MCF 10A (cell line): Measurements from ENCODE around the gene FAM204A. TPM values are rescaled to one million over a fixed set of nuclear protein-coding genes. Genes with fewer than 3 reads are reported as not detected.

Experiments
- BruUV-seq: library from RNA; stranded (reverse); fragments of 400-500 nt; replicated peaks from 2 replicates; lab custom pipeline; 2021; lab: Mats Ljungman, UMichigan
- CTCF ChIA-PET: fragments of 300-600 bp; sonication (Branson Sonifier 250); formaldehyde crosslinking; extraction: SDS; loops from one replicate; lab custom pipeline; 2021; ENCODE audit warnings: antibody characterized with exemption, inconsistent platforms; lab: Yijun Ruan, JAX
- POLR2A ChIA-PET: fragments of 300-600, 350-650 bp; sonication (Branson Sonifier 250); formaldehyde crosslinking; extraction: SDS; loops from one replicate; lab custom pipeline; 2020; ENCODE audit warnings: antibody characterized with exemption, inconsistent platforms; lab: Yijun Ruan, JAX
- DNase-seq: peaks from one replicate; pipeline ENCODE4 v3.0.0-alpha.2; 2018; ENCODE audit not compliant: unreplicated experiment
- H3K27ac Mint-ChIP-seq: one replicate; pipeline ENCODE4 v1.8.0; 2022; ENCODE audit warnings: mild to moderate bottlenecking, low read depth, mixed read lengths; ENCODE audit not compliant: unreplicated experiment
- H3K27me3 Mint-ChIP-seq: one replicate; pipeline ENCODE4 v1.8.0; 2022; ENCODE audit warnings: mixed read lengths; ENCODE audit not compliant: insufficient read depth, unreplicated experiment
- H3K36me3 Mint-ChIP-seq: one replicate; pipeline ENCODE4 v1.8.0; 2022; ENCODE audit warnings: mild to moderate bottlenecking, moderate library complexity, mixed read lengths; ENCODE audit not compliant: insufficient read depth, unreplicated experiment
- H3K4me1 Mint-ChIP-seq: one replicate; pipeline ENCODE4 v1.8.0; 2022; ENCODE audit warnings: mixed read lengths; ENCODE audit not compliant: insufficient read depth, unreplicated experiment
- H3K4me3 Mint-ChIP-seq: one replicate; pipeline ENCODE4 v1.8.0; 2022; ENCODE audit warnings: mild to moderate bottlenecking, moderate library complexity, mixed read lengths; ENCODE audit not compliant: unreplicated experiment
- H3K9me3 Mint-ChIP-seq: one replicate; pipeline ENCODE4 v1.8.0; 2022; ENCODE audit warnings: mixed read lengths; ENCODE audit not compliant: unreplicated experiment
- intact Hi-C: fragments of 100-400 bp; cut with micrococcal nuclease; formaldehyde crosslinking; loops from 2 replicates; pipeline ENCODE4 v1.14.1; 2022
- total RNA-seq: library from RNA; stranded (reverse); gene quantifications from 2 replicates; pipeline ENCODE4 v1.2.3, GENCODE V29; 2022
- TF ChIP-seq, protein P1 (sequence below): fragments of 200-600 bp; IDR thresholded peaks from one replicate; pipeline ENCODE4 v1.8.0; 2022; ENCODE audit warnings: antibody characterized with exemption, mild to moderate bottlenecking; ENCODE audit not compliant: unreplicated experiment

The FAM204A gene
- total RNA-seq, 1 experiment from 2014 or later: 103 TPM

DNA sequence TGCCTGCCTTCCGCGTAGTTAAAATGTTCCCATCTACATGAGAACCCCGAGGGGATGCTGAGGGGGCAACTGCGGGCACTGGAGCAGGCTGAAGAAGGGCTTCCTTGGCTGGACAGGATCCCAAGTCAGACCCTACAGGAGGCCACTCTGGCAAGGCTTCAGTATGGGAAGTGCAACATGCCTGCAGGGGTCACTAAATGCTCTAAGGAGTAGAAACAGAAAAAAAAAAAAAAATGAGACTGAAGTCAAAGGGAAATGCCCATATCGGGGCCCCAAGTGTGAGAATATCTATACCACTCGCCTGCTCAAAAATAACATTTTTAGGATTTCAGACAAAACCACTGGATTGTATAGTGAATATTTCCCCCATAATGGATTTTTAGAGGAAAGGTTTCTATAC, 33.5 kb downstream of the FAM204A start:
- DNase-seq: no peak
- H3K4me1 Mint-ChIP-seq: no peaks in the 10 kb centered on the region
- BruUV-seq: no TSS peak

DNA sequence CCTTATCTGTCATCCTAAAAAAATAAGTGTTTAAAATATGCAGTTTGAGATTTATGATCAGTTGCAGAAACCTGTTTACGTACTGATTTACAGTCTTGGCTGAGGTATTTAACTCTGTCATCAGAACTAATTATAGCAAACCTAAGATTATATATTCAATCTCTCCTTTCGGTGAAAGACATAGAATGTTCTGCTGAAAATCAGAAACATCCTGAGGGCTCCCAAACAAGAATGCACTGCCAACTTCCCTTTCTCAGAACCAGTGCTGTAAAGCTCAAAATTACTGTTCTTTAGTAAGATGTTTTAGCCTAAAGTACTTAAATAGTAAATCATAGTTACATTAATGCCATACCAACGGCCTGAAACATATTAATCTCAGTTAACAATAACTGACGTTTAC, 34.3 kb downstream of the FAM204A start:
- no TSS peak for BruUV-seq
- Mint-ChIP-seq H3K4me3 (no peak overlapping the region), H3K27ac (no peak overlapping the region), H3K27me3 (no peaks in the 10 kb centered on the region), H3K36me3 (peaks cover 62% of the 10 kb centered on the region), H3K4me1 (no peaks in the 10 kb centered on the region), H3K9me3 (no peaks in the 10 kb centered on the region)
- CTCF ChIA-PET: interaction anchor here (1.8 kb wide), 1 partner anchor 14 kb away, joined by 5 read pairs; no protein-coding TSS in a partner anchor
- TF ChIP-seq, protein P1, sequence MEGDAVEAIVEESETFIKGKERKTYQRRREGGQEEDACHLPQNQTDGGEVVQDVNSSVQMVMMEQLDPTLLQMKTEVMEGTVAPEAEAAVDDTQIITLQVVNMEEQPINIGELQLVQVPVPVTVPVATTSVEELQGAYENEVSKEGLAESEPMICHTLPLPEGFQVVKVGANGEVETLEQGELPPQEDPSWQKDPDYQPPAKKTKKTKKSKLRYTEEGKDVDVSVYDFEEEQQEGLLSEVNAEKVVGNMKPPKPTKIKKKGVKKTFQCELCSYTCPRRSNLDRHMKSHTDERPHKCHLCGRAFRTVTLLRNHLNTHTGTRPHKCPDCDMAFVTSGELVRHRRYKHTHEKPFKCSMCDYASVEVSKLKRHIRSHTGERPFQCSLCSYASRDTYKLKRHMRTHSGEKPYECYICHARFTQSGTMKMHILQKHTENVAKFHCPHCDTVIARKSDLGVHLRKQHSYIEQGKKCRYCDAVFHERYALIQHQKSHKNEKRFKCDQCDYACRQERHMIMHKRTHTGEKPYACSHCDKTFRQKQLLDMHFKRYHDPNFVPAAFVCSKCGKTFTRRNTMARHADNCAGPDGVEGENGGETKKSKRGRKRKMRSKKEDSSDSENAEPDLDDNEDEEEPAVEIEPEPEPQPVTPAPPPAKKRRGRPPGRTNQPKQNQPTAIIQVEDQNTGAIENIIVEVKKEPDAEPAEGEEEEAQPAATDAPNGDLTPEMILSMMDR: no peak
- no peak for DNase-seq
- intact Hi-C loops: loop anchor here (10.0 kb wide), 1 partner anchor 237 kb away; no protein-coding TSS in a partner anchor
- POLR2A ChIA-PET: no interaction called here

More for the DNA sequence above, 33.5 kb downstream of the FAM204A start:
- intact Hi-C loops: loop anchor here (10.0 kb wide), 1 partner anchor 236 kb away; no protein-coding TSS in a partner anchor
- Mint-ChIP-seq H3K27ac (no peak overlapping the region), H3K4me3 (no peak overlapping the region), H3K9me3 (no peaks in the 10 kb centered on the region), H3K27me3 (no peaks in the 10 kb centered on the region), H3K36me3 (peaks cover 70% of the 10 kb centered on the region)
- CTCF ChIA-PET: interaction anchor here (1.8 kb wide), 1 partner anchor 15 kb away, joined by 5 read pairs; no protein-coding TSS in a partner anchor
- POLR2A ChIA-PET: no interaction called here
- TF ChIP-seq, protein P1: no peak

DNA sequence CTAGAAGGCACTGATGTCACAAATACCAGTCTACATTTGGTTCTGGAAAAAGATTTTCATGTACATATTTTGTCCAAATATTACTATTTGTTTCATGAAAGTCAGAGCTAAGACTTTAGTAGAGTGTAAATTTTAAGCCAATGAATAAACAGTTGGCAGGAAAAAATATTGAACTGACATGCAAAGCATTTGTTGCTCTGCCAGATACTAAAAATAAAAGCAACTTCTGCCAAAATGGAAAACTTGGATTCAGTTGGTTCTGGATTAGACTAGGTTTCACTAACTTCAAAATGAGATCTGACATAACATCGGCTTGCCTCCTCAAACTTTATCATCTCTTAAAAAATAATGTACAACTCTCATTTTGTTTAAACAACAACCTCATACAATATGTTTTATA, 34.9 kb downstream of the FAM204A start:
- ChIA-PET POLR2A (interaction anchor here (0.6 to 0.7 kb wide), 3 partner anchors 8 to 26 kb away, joined by 3 read pairs; no protein-coding TSS in a partner anchor), CTCF (interaction anchor here (1.0 to 1.8 kb wide), 3 partner anchors 8 to 811 kb away, joined by 3 to 5 read pairs (median 3); no protein-coding TSS in a partner anchor)
- no peak for DNase-seq
- no TSS peak for BruUV-seq
- Mint-ChIP-seq H3K9me3 (no peaks in the 10 kb centered on the region), H3K27ac (no peak overlapping the region), H3K27me3 (no peaks in the 10 kb centered on the region), H3K36me3 (peaks cover 64% of the 10 kb centered on the region), H3K4me3 (no peak overlapping the region), H3K4me1 (no peaks in the 10 kb centered on the region)
- intact Hi-C loops: loop anchor here (10.0 kb wide), 1 partner anchor 238 kb away; no protein-coding TSS in a partner anchor
- TF ChIP-seq, protein P1: no peak

DNA sequence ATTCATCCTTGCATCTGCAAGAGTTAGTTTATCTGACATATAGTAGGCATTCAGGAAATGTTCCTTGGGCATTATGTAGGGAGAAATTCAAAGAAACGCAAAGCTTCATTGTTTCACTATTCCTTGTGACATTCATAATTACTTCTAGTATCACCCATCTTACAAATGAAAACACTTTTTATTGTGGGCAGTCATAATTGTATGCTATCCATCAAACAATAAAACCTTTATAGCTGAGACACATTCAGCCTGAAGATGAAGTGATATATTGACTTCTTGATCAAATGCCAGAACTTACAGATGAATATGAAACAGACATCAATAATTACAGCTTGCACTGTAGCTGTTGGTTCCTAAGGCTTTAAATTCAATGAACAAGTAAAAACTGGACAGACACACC, 36.4 kb downstream of the FAM204A start:
- Mint-ChIP-seq H3K4me1 (no peaks in the 10 kb centered on the region), H3K27me3 (no peaks in the 10 kb centered on the region), H3K9me3 (no peaks in the 10 kb centered on the region), H3K36me3 (peaks cover 53% of the 10 kb centered on the region), H3K27ac (no peak overlapping the region), H3K4me3 (no peak overlapping the region)
- no peak for DNase-seq
- no TSS peak for BruUV-seq
- CTCF ChIA-PET: interaction anchor here (0.5 to 2.0 kb wide), 5 partner anchors 78 to 875 kb away, joined by 3 to 8 read pairs (median 5); no protein-coding TSS in a partner anchor
- POLR2A ChIA-PET: interaction anchor here (0.8 to 1.8 kb wide), 3 partner anchors 27 to 103 kb away, joined by 3 to 5 read pairs (median 3); no protein-coding TSS in a partner anchor
- intact Hi-C loops: loop anchor here (10.0 kb wide), 1 partner anchor 239 kb away; no protein-coding TSS in a partner anchor
- TF ChIP-seq, protein P1: no peak
